Kidney (tissue), 22 donors: ENCODE measurements around the gene ZCCHC7. TPM values are rescaled to one million over a fixed set of nuclear protein-coding genes. Genes with fewer than 3 reads are reported as not detected.
"Not testable (repeated sequence)": the region's sequence is repeated elsewhere in the genome, so short reads cannot be mapped to it uniquely, and the experiment has no call there.

Experiments used
- DNase-seq, 5 donors: peaks; one replicate each; pipeline ENCODE4 v3.0.0-alpha.2; 2013 to 2020
- FAIRE-seq: peaks from 2 replicates; lab custom pipeline; 2012; peaks lifted over from hg19 to GRCh38; lab: Jason Lieb, UNC
- H3K27ac ChIP-seq, 2 donors: one replicate each; pipeline ENCODE4 v1.7.0; 2013; ENCODE audit warnings: low read depth in 2 of 2, low read length in 2 of 2, inconsistent platforms in 1 of 2
- H3K27me3 ChIP-seq: one replicate; pipeline ENCODE4 v1.7.1; 2013; ENCODE audit warnings: low read length, inconsistent platforms; ENCODE audit not compliant: control insufficient read depth, insufficient read depth
- H3K36me3 ChIP-seq, 3 donors: one replicate each; pipeline versions ENCODE4 v1.7.0 to v1.7.1; 2013; ENCODE audit warnings: low read length in 3 of 3, control low read depth in 1 of 3, inconsistent platforms in 1 of 3; ENCODE audit not compliant: insufficient read depth in 3 of 3, control insufficient read depth in 2 of 3
- H3K4me1 ChIP-seq, 3 donors: one replicate each; pipeline versions ENCODE4 v1.7.0 to v1.7.1; 2013; ENCODE audit warnings: low read length in 3 of 3, inconsistent platforms in 1 of 3, low read depth in 1 of 3; ENCODE audit not compliant: control insufficient read depth in 2 of 3, insufficient read depth in 2 of 3
- H3K4me3 ChIP-seq, 3 donors: one replicate each; pipeline versions ENCODE4 v1.7.0 to v1.8.1; 2013; ENCODE audit warnings: low read length in 3 of 3, control low read depth in 1 of 3, inconsistent platforms in 1 of 3
- H3K9ac ChIP-seq, 3 donors: one replicate each; pipeline versions ENCODE4 v1.7.0 to v1.7.1; 2013; ENCODE audit warnings: low read length in 3 of 3, control low read depth in 1 of 3, inconsistent platforms in 1 of 3
- H3K9me3 ChIP-seq, 3 donors: one replicate each; pipeline versions ENCODE4 v1.7.0 to v1.7.1; 2013; ENCODE audit warnings: low read length in 3 of 3, control low read depth in 1 of 3, inconsistent platforms in 1 of 3; ENCODE audit not compliant: control insufficient read depth in 2 of 3, insufficient read depth in 1 of 3
- CTCF ChIP-seq: IDR thresholded peaks from 3 replicates; pipeline ENCODE4 v1.5.1; 2012; ENCODE audit warnings: mild to moderate bottlenecking, moderate library complexity, borderline replicate concordance; ENCODE audit not compliant: insufficient read depth; ENCODE audit errors: extremely low read depth
- intact Hi-C: fragments of 100-400 bp; cut with DNase I; formaldehyde crosslinking; loops from one replicate; pipeline ENCODE4 v1.11.1; 2022
- long read RNA-seq, 10 donors: library from polyadenylated mRNA in 1 of 10; unstranded in 1 of 10; transcript quantifications; one replicate each; pipeline ENCODE4 v2.0.0 and lab custom pipeline, GENCODE V29; 2021 to 2026
- polyA plus RNA-seq: library from polyadenylated mRNA; stranded (reverse); fragments of 350-450 nt; fragmentation: Illumina TruSeq; extraction: RNeasy Lipid Tissue Mini Kit (QIAGEN cat#74804); gene quantifications from one replicate; pipeline ENCODE4 v1.2.3, GENCODE V29; 2014; ENCODE audit warnings: low read depth, low replicate concordance; ENCODE audit not compliant: insufficient read depth
- total RNA-seq: library from RNA; stranded (reverse); fragmentation: NEBNext Ultra II Directional; extraction: Animal tissue kit (Norgen Biotek cat#: 25700); gene quantifications from one replicate; pipeline ENCODE4 v1.2.1, GENCODE V29; 2021
- donor health status: control.
- donor health status: control.
- donor health status: control.
- donor health status: control.
- donor health status: control.
- donor health status: DM: yes; HTN: yes; CAD: no.
- donor health status: Normal renal cell carcinoma (clear cell type).

ZCCHC7 gene
- total RNA-seq (22.3 TPM), polyA plus RNA-seq (7.2 TPM)
- long read RNA-seq, donor 1, partial matches to known transcripts: 0 of 2 reads
- long read RNA-seq, donor 1, other reads (novel, unspliced or antisense): 0 of 2 reads
- long read RNA-seq, donor 2, partial matches to known transcripts: 0 of 1 reads
- long read RNA-seq, donor 2, other reads (novel, unspliced or antisense): 0 of 1 reads
- long read RNA-seq, donor 3, partial matches to known transcripts: 0 of 1 reads
- long read RNA-seq, donor 3, other reads (novel, unspliced or antisense): 0 of 1 reads
- long read RNA-seq, donor 4, partial matches to known transcripts: 8 of 10 reads
- long read RNA-seq, donor 4, other reads (novel, unspliced or antisense): 0 of 10 reads
- long read RNA-seq, donor 5: 0 reads
- long read RNA-seq, donor 6, partial matches to known transcripts: 17 of 18 reads
- long read RNA-seq, donor 6, other reads (novel, unspliced or antisense): 0 of 18 reads
- long read RNA-seq, donor 7, partial matches to known transcripts: 1 of 15 reads
- long read RNA-seq, donor 7, other reads (novel, unspliced or antisense): 13 of 15 reads
- long read RNA-seq, donor 8, partial matches to known transcripts: 0 of 3 reads
- long read RNA-seq, donor 8, other reads (novel, unspliced or antisense): 0 of 3 reads
- long read RNA-seq, donor 9, partial matches to known transcripts: 0 of 1 reads
- long read RNA-seq, donor 9, other reads (novel, unspliced or antisense): 0 of 1 reads
- long read RNA-seq, donor 10, partial matches to known transcripts: 0 of 1 reads
- long read RNA-seq, donor 10, other reads (novel, unspliced or antisense): 0 of 1 reads

GRCh38 chr9:37119907-37120842, at the start of gene ZCCHC7:
Gene ZCCHC7, plus strand, starts transcription at chr9:37120574.
- no peak for TF ChIP-seq CTCF

GRCh38 chr9:37074790-37075189, 45.6 kb upstream of the ZCCHC7 start:
- H3K27ac ChIP-seq, H3K4me1 ChIP-seq, FAIRE-seq, H3K9ac ChIP-seq, DNase-seq, H3K36me3 ChIP-seq, H3K4me3 ChIP-seq, H3K27me3 ChIP-seq, H3K9me3 ChIP-seq, intact Hi-C loops: not testable (repeated sequence)

More at GRCh38 chr9:37119907-37120842, at the start of gene ZCCHC7:
- no peaks in the 10 kb centered on the region for H3K4me1 ChIP-seq
- peak; percentile 96 to 99 (median 98) for DNase-seq
- H3K9me3 ChIP-seq: no peaks in the 10 kb centered on the region
- peak; percentile 11 for FAIRE-seq
- H3K36me3 ChIP-seq: no peaks in the 10 kb centered on the region
- peak within 1 kb of the TSS; percentile 70 to 89 (median 75) for H3K9ac ChIP-seq
- H3K27ac ChIP-seq: peak within 1 kb of the TSS; percentile 60 to 85
- intact Hi-C loops: no loop called here
- no peaks in the 10 kb centered on the region for H3K27me3 ChIP-seq
- H3K4me3 ChIP-seq: peak within 1 kb of the TSS; percentile 76 to 96 (median 88)

- no peaks in the 10 kb centered on the region for H3K27me3 ChIP-seq
- no peaks in the 10 kb centered on the region for H3K9me3 ChIP-seq
- peak overlapping the region; percentile 88 to 98 (median 94) for H3K4me3 ChIP-seq
- FAIRE-seq (no peak), DNase-seq (peak; percentile 93 to 98 (median 97))
- no peak for TF ChIP-seq CTCF
- peak overlapping the region; percentile 82 to 85 for H3K27ac ChIP-seq
- H3K4me1 ChIP-seq: peaks cover 0 to 2% (median 0%) of the 10 kb centered on the region in 3 donors
- H3K9ac ChIP-seq: peak overlapping the region; percentile 72 to 96 (median 87)
- intact Hi-C loops: no loop called here
- H3K36me3 ChIP-seq: no peaks in the 10 kb centered on the region
Measured at GRCh38 chr9:37079370-37080164, 40.8 kb upstream of the ZCCHC7 start.

- H3K4me3 ChIP-seq: peak overlapping the region; percentile 88 to 98 (median 94)
- H3K9ac ChIP-seq: peak overlapping the region; percentile 72 to 96 (median 87)
- intact Hi-C loops, H3K36me3 ChIP-seq, H3K27me3 ChIP-seq, H3K9me3 ChIP-seq, H3K4me1 ChIP-seq, FAIRE-seq: not testable (repeated sequence)
- H3K27ac ChIP-seq: peak overlapping the region; percentile 82 to 85
- DNase-seq: peak in 1 of 5 donors; percentile 55
Measured at GRCh38 chr9:37080165-37080628, 40.2 kb upstream of the ZCCHC7 start.

GRCh38 chr9:37081507-37081906, 38.9 kb upstream of the ZCCHC7 start:
- intact Hi-C loops, H3K9me3 ChIP-seq, H3K27ac ChIP-seq, H3K36me3 ChIP-seq, DNase-seq, FAIRE-seq, H3K4me1 ChIP-seq, H3K9ac ChIP-seq, H3K4me3 ChIP-seq, H3K27me3 ChIP-seq: not testable (repeated sequence)
